Tibial artery (tissue), 4 donors: ENCODE measurements around the gene JPH4.

Experiments
- DNase-seq, 2 donors: peaks; one replicate each; pipeline ENCODE4 v3.0.0-alpha.2; 2019
- H3K27ac ChIP-seq, 2 donors: fragments of 200-600 bp; sonication (generic) in 1 of 2; 1 replicate in 1 of 2; 2 replicates in 1 of 2; pipeline ENCODE4 v1.5.1; 2018 to 2019; ENCODE audit warnings: mild to moderate bottlenecking in 1 of 2
- H3K27me3 ChIP-seq, 2 donors: fragments of 200-600 bp; sonication (generic) in 1 of 2; one replicate each; pipeline versions ENCODE4 v1.5.1 to v1.6.0; 2016 to 2019
- H3K36me3 ChIP-seq, 3 donors: fragments of 200-600 bp; sonication (generic) in 2 of 3; one replicate each; pipeline ENCODE4 v1.5.1; 2016 to 2019; ENCODE audit warnings: mild to moderate bottlenecking in 2 of 3
- H3K4me1 ChIP-seq, 4 donors: fragments of 200-600 bp; sonication (generic) in 2 of 4; 1 replicate in 3 of 4; 2 replicates in 1 of 4; pipeline ENCODE4 v1.5.1; 2016 to 2019
- H3K4me3 ChIP-seq, 2 donors: fragments of 200-600 bp; sonication (generic) in 1 of 2; 1 replicate in 1 of 2; 2 replicates in 1 of 2; pipeline ENCODE4 v1.5.1; 2018 to 2019; ENCODE audit warnings: mild to moderate bottlenecking in 2 of 2
- H3K9me3 ChIP-seq, 3 donors: fragments of 200-600 bp; sonication (generic) in 1 of 3; one replicate each; pipeline ENCODE4 v1.5.1; 2016 to 2019
- CTCF ChIP-seq, 2 experiments: fragments of 200-600 bp in 1 of 2; fragments of 450-650 bp in 1 of 2; IDR thresholded peaks; one replicate each; pipeline ENCODE4 v1.5.1; 2017 to 2019; ENCODE audit warnings: antibody characterized with exemption in 2 of 2, mild to moderate bottlenecking in 1 of 2, moderate library complexity in 1 of 2
- intact Hi-C: fragments of 100-400 bp; cut with DNase I; formaldehyde crosslinking; loops from one replicate; pipeline ENCODE4 v1.15.0; 2023; ENCODE audit warnings: low total_unique reads

Gene JPH4

GRCh38 chr14:23622990-23623389 is 44.4 kb upstream of the JPH4 start:
- Histone ChIP-seq H3K4me1 (no peaks in the 10 kb centered on the region), H3K27ac (no peak overlapping the region), H3K27me3 (peaks cover 0 to 13% of the 10 kb centered on the region in 2 donors), H3K36me3 (no peaks in the 10 kb centered on the region), H3K9me3 (no peaks in the 10 kb centered on the region), H3K4me3 (no peak overlapping the region)
- no peak for DNase-seq
- no peak for TF ChIP-seq CTCF (IDR thresholded peaks at IDR 0.05)
- intact Hi-C loops: no loop called here

GRCh38 chr14:23621932-23622730 is 43.5 kb upstream of the JPH4 start:
- no peak overlapping the region for H3K27ac ChIP-seq
- DNase-seq: no peak
- intact Hi-C loops: no loop called here
- TF ChIP-seq CTCF (IDR thresholded peaks at IDR 0.05): no peak
- H3K4me3 ChIP-seq: no peak overlapping the region
- no peaks in the 10 kb centered on the region for H3K4me1 ChIP-seq
- H3K9me3 ChIP-seq: no peaks in the 10 kb centered on the region
- H3K27me3 ChIP-seq: peaks cover 0 to 13% of the 10 kb centered on the region in 2 donors
- H3K36me3 ChIP-seq: no peaks in the 10 kb centered on the region

GRCh38 chr14:23621204-23621931 is 42.8 kb upstream of the JPH4 start:
- Histone ChIP-seq H3K4me1 (no peaks in the 10 kb centered on the region), H3K4me3 (no peak overlapping the region), H3K27me3 (peaks cover 0 to 13% of the 10 kb centered on the region in 2 donors), H3K9me3 (no peaks in the 10 kb centered on the region), H3K27ac (no peak overlapping the region), H3K36me3 (no peaks in the 10 kb centered on the region)
- DNase-seq: no peak
- intact Hi-C loops: no loop called here
- no peak for TF ChIP-seq CTCF (IDR thresholded peaks at IDR 0.05)

GRCh38 chr14:23620177-23620702 is 41.6 kb upstream of the JPH4 start:
- no peak for DNase-seq

More at GRCh38 chr14:23620177-23620702, 41.6 kb upstream of the JPH4 start:
- no peaks in the 10 kb centered on the region for H3K9me3 ChIP-seq
- H3K27me3 ChIP-seq: peaks cover 0 to 13% of the 10 kb centered on the region in 2 donors
- H3K4me3 ChIP-seq: no peak overlapping the region
- no peaks in the 10 kb centered on the region for H3K36me3 ChIP-seq
- no peaks in the 10 kb centered on the region for H3K4me1 ChIP-seq
- intact Hi-C loops: no loop called here
- no peak overlapping the region for H3K27ac ChIP-seq
- TF ChIP-seq CTCF (IDR thresholded peaks at IDR 0.05): no peak
